ENCODE results near the gene IFT25.

DNA sequence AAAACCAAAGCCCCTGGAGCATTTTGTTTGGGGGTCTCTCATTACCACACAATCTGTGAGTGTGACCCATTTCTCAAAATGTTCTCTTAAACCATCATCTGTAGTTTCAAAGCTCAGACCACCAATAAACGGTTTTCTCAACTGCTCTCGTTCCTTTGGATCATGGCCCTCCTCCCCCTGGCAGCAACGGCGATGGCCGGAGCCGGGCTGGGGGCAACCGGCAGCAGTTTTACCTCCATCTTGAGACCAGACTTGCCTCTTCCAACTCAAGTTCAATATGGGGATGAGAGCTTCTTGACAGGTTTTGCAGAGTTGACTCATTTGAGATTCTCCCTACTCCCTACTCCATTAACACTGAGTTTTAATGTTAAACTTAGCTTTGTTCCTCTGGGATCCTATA lies 30.4 kb upstream of the IFT25 start:
- TF ChIP-seq, protein P1, sequence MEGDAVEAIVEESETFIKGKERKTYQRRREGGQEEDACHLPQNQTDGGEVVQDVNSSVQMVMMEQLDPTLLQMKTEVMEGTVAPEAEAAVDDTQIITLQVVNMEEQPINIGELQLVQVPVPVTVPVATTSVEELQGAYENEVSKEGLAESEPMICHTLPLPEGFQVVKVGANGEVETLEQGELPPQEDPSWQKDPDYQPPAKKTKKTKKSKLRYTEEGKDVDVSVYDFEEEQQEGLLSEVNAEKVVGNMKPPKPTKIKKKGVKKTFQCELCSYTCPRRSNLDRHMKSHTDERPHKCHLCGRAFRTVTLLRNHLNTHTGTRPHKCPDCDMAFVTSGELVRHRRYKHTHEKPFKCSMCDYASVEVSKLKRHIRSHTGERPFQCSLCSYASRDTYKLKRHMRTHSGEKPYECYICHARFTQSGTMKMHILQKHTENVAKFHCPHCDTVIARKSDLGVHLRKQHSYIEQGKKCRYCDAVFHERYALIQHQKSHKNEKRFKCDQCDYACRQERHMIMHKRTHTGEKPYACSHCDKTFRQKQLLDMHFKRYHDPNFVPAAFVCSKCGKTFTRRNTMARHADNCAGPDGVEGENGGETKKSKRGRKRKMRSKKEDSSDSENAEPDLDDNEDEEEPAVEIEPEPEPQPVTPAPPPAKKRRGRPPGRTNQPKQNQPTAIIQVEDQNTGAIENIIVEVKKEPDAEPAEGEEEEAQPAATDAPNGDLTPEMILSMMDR (conservative IDR thresholded peaks at IDR 0.05; ENCODE audit: low read length), result no peak
- TF ChIP-seq EZH2phosphoT487 (IDR thresholded peaks at IDR 0.05; ENCODE audit: borderline replicate concordance), result no peak
